Right lobe of liver (tissue), 6 donors: Measurements from ENCODE around the gene FAM3B. TPM values are rescaled to one million over a fixed set of nuclear protein-coding genes. Genes with fewer than 3 reads are reported as not detected.

Experiments
- ATAC-seq, 4 donors: fragments of 200-7000 bp; cut with Tn5 transposase; one replicate each; pipeline ENCODE4 v1.9.1; 2020; ENCODE audit warnings: mild to moderate bottlenecking in 4 of 4, moderate library complexity in 4 of 4
- DNase-seq, 3 donors: peaks; one replicate each; pipeline ENCODE4 v3.0.0-alpha.2; 2020
- H3K27ac ChIP-seq, 3 donors: fragments of 200-600 bp; one replicate each; pipeline ENCODE4 v1.8.0; 2022
- H3K27me3 ChIP-seq, 2 donors: fragments of 200-600 bp; one replicate each; pipeline ENCODE4 v1.8.0; 2022
- H3K36me3 ChIP-seq, 4 donors: fragments of 200-600 bp; sonication (generic) in 1 of 4; one replicate each; pipeline versions ENCODE4 v1.5.1 to v1.8.0; 2017 to 2022; ENCODE audit warnings: control low read depth in 1 of 4
- H3K4me1 ChIP-seq, 4 donors: fragments of 200-600 bp; sonication (generic) in 1 of 4; one replicate each; pipeline versions ENCODE4 v1.5.1 to v1.8.0; 2017 to 2022; ENCODE audit warnings: control low read depth in 1 of 4
- H3K4me3 ChIP-seq, 3 donors: fragments of 200-600 bp; one replicate each; pipeline ENCODE4 v1.8.0; 2022
- H3K9me3 ChIP-seq, 4 donors: fragments of 200-600 bp; sonication (generic) in 1 of 4; one replicate each; pipeline versions ENCODE4 v1.5.1 to v1.8.0; 2017 to 2022; ENCODE audit warnings: control low read depth in 1 of 4
- CTCF ChIP-seq, 4 donors: fragments of 200-600 bp in 3 of 4; fragments of 450-650 bp in 1 of 4; IDR thresholded peaks; one replicate each; pipeline versions ENCODE4 v1.5.1 to v1.8.0; 2016 to 2022; ENCODE audit warnings: antibody characterized with exemption in 4 of 4, mild to moderate bottlenecking in 2 of 4
- POLR2A ChIP-seq: fragments of 450-650 bp; IDR thresholded peaks from one replicate; pipeline ENCODE4 v1.6.1; 2017; ENCODE audit warnings: antibody characterized with exemption, mild to moderate bottlenecking
- WGBS: methylation state at CpG from one replicate; pipeline ENCODE4 v1.1.6; 2018; ENCODE audit warnings: low coverage, low lambda C conversion rate; ENCODE audit not compliant: insufficient coverage; ENCODE audit errors: missing lambda C conversion rate; 5-methylcytosine and 5-hydroxymethylcytosine counted together
- intact Hi-C, 2 donors: fragments of 100-400 bp; cut with DNase I; formaldehyde crosslinking; loops; one replicate each; pipeline versions ENCODE4 v1.11.2 to v1.14.1; 2022
- total RNA-seq, 6 experiments: library from RNA; depleted of rRNA in 2 of 6; stranded (reverse); fragments of >200 nt in 2 of 6; fragmentation: NEBNext Ultra II Directional in 3 of 6; extraction: Animal tissue kit (Norgen Biotek cat#: 25700) in 3 of 6; gene quantifications; one replicate each; pipeline versions ENCODE4 v1.1.0 to v1.2.4, GENCODE V29; 2016 to 2023
- donor health status: DM: no; HTN: yes; CAD: no.
- donor health status: DM: no; HTN: no; CAD: no.
- donor health status: DM: no; HTN: no; CAD: no.
- donor health status: DM: no; HTN: yes; CAD: no.
- donor health status: DM: no; HTN: yes; CAD: no.

The FAM3B gene
- total RNA-seq, 6 experiments from 2014 or later: 0.49 to 0.95 (median 0.76) TPM; not detected in 2

GRCh38 chr21:41289431-41289830 lies 27.2 kb upstream of the FAM3B start:
- ATAC-seq: no peak
- Histone ChIP-seq H3K4me1 (no peaks in the 10 kb centered on the region), H3K27me3 (peaks cover 0 to 9% of the 10 kb centered on the region in 2 donors), H3K9me3 (no peaks in the 10 kb centered on the region), H3K27ac (no peak overlapping the region), H3K36me3 (no peaks in the 10 kb centered on the region), H3K4me3 (no peak overlapping the region)
- no peak for DNase-seq
- intact Hi-C loops: loop anchor here in 1 of 2 donors (10.0 kb wide), 1 partner anchor 165 kb away; no protein-coding TSS in a partner anchor
- TF ChIP-seq POLR2A: no peak
- no peak for TF ChIP-seq CTCF (IDR thresholded peaks at IDR 0.05)
- WGBS: 75% methylated on average over 7 of the region's 13 CpGs

GRCh38 chr21:41290106-41290799 lies 26.3 kb upstream of the FAM3B start:
- ATAC-seq: no peak
- intact Hi-C loops: loop anchor here in 1 of 2 donors (10.0 kb wide), 1 partner anchor 165 kb away; no protein-coding TSS in a partner anchor
- Histone ChIP-seq H3K9me3 (no peaks in the 10 kb centered on the region), H3K36me3 (no peaks in the 10 kb centered on the region), H3K4me1 (no peaks in the 10 kb centered on the region), H3K27me3 (peaks cover 0 to 9% of the 10 kb centered on the region in 2 donors), H3K4me3 (no peak overlapping the region), H3K27ac (no peak overlapping the region)
- DNase-seq: no peak
- WGBS: 59% methylated on average over 15 of the region's 24 CpGs
- TF ChIP-seq POLR2A: no peak
- TF ChIP-seq CTCF (IDR thresholded peaks at IDR 0.05): no peak

GRCh38 chr21:41294548-41295231 lies 21.9 kb upstream of the FAM3B start:
- 82% methylated on average over 1 of the region's 1 CpG for WGBS
- Histone ChIP-seq H3K27ac (no peak overlapping the region), H3K4me1 (no peaks in the 10 kb centered on the region), H3K9me3 (no peaks in the 10 kb centered on the region), H3K27me3 (peaks cover 0 to 9% of the 10 kb centered on the region in 2 donors), H3K36me3 (no peaks in the 10 kb centered on the region), H3K4me3 (no peak overlapping the region)
- no peak for TF ChIP-seq POLR2A
- no peak for TF ChIP-seq CTCF (IDR thresholded peaks at IDR 0.05)
- intact Hi-C loops: loop anchor here in 1 of 2 donors (10.0 kb wide), 1 partner anchor 160 kb away; no protein-coding TSS in a partner anchor
- no peak for DNase-seq
- ATAC-seq: no peak

DNA sequence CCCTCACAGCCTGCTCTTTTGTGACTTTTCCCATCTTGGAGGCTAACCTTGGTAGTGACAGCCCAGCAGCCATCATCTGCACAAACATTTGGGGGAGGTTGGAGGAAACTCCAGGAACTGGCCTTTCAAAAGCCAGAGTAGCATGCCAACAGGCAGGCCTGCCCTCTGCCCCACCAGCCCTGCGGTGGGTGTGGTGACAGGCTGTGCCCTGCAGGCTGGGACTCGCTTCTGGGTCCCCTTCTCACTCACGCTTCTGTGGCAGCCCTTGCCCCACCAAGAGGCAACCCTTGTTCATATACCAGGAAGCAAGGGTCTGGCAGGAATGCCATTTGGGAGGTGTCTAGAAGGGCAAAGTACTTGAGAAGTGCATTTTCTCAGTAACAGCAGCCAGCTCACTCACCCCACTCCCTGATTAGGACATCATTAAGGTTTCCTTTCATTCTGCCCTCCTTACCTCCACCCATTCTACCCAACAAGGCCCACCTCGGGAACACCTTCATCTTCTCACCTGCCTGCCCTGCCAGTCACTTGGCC lies 20.8 kb upstream of the FAM3B start:
- Histone ChIP-seq H3K4me1 (no peaks in the 10 kb centered on the region), H3K4me3 (no peak overlapping the region), H3K9me3 (no peaks in the 10 kb centered on the region), H3K27ac (no peak overlapping the region), H3K27me3 (peaks cover 0 to 9% of the 10 kb centered on the region in 2 donors), H3K36me3 (no peaks in the 10 kb centered on the region)
- ATAC-seq: no peak
- no peak for DNase-seq
- intact Hi-C loops: loop anchor here in 1 of 2 donors (10.0 kb wide), 1 partner anchor 159 kb away; no protein-coding TSS in a partner anchor
- no peak for TF ChIP-seq POLR2A
- TF ChIP-seq CTCF (IDR thresholded peaks at IDR 0.05): no peak
- WGBS: 14% methylated on average over 1 of the region's 4 CpGs
